ENCODE results near the gene LRP8. TPM values are rescaled to one million over a fixed set of nuclear protein-coding genes. Genes with fewer than 3 reads are reported as not detected.

LRP8 gene
- total RNA-seq, 2 experiments from 2014 or later, result 65.1 to 82.5 TPM

DNA sequence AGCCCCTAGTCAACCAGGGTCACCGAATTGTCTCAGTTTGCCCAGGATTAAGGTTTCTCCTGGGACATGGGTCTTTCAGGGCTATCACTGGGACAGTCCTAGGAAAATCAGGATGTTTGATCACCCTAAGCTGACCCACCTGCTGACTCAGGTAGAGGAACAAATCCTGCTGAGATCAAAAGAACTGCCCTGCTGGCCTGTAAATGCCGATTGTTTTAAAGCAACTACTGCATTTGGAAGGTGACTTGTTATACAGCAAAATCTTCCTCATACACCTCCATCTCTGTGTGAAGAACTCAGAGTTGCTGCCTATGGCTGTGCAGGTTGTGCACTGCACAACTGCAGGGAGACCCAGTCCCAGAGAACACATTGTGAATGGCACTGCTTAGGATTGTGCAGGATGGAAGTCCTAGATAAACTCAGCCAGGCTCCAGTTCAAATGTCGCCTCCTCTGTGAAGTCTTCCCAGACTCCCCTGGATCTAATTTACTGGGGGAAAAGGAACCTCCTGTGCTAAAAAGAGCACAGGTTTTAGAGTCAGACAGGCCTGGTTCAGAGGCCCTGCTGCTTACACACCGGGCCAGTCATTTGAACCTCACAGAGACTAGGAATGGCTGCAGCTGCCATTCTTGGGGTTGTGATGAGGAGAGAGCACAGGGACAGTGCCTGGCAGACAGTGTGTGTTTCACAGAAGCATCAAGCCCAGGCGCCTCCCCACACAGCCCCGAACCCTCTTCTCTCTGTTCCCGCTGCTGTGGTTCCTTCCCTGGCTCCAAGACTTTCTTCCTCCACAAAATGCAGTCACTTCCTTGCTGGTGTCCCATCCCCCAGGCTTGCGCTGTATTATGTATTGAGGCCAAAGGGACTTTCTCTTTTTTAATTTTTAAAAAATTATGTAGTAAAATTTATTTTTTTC lies 23.2 kb upstream of the LRP8 start:
- ATAC-seq (no peak), DNase-seq (peak; percentile 38)
- H3K36me3 Mint-ChIP-seq, result no peaks in the 10 kb centered on the region
- H3K9me3 Mint-ChIP-seq (ENCODE audit: low read depth), result no peaks in the 10 kb centered on the region
- no peak overlapping the region for H3K27ac Mint-ChIP-seq
- H3K4me1 Mint-ChIP-seq, result no peaks in the 10 kb centered on the region
- H3K27me3 Mint-ChIP-seq, result peaks cover 6% of the 10 kb centered on the region
- CTCF ChIA-PET, result no interaction called here
- no peak overlapping the region for H3K4me3 Mint-ChIP-seq

DNA sequence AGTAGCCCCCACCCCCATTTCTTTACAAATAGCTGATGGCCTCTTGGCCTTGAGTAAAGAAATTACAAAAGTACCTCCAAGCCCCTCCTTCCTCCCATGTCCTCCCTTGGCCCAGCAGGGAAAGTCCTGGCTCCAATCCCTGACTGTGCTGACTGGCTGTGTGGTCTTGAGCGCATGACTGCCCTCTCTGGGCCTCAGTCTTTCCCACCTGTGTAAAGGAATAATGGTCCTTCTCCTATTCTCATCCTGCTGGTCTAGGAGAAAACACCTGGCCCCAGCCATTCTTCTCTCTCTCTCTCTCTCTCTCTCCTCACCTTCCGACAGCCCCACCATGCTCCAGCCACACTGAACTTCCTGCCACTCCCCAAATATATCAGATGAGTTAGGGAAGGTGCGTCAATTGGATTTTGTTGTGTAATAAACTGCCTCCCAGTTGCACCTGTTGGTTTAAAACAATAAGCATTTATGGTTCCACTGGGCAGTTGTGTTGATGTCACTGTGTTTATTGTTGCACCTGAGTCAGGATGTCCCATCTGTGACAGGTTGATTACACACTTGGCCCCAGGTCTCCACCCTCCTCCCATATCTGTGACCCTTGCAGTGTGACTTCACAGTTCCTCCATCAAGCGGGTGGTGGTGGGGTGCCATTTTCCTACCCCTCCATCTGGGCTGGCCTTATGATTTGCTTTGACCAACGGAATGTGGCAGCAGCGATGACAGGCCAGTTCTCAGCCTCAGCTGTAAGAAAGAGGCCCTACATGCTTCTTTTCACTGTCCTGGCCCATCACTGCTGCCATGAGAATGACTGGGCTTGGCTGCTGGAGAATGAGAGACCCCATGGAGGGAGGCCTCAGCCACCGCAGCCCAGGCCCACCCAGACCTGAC lies 22.3 kb upstream of the LRP8 start:
- Mint-ChIP-seq H3K4me3 (no peak overlapping the region), H3K27ac (no peak overlapping the region), H3K4me1 (no peaks in the 10 kb centered on the region), H3K9me3 (ENCODE audit: low read depth) (no peaks in the 10 kb centered on the region), H3K27me3 (peaks cover 6% of the 10 kb centered on the region), H3K36me3 (no peaks in the 10 kb centered on the region)
- CTCF ChIA-PET, result no interaction called here
- DNase-seq, result peak; percentile 21
- no peak for ATAC-seq

DNA sequence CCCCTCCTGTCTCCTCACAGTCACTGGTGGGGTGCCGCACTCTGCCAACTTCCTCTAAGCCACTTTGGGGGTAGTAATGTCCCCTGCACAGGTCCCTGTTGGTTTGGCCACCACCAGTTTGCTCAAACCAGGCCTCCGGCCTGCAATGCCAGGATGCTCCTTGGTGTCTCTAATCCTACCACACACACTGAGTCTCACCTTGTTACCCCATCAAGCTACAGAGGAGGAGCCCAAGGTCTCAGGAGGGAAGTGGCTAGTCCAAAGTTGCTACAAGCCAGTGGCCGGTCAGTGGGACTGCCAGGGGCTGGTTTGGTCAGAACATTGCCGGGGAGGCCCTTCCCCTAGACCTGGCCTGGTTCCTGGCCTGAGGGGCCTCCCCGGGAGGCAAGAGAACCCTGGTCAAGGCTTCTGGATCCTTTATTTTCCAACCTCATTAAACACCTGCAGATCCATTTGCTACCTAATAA lies 21.5 kb upstream of the LRP8 start:
- Mint-ChIP-seq H3K27me3 (peaks cover 3% of the 10 kb centered on the region), H3K27ac (no peak overlapping the region), H3K4me3 (no peak overlapping the region), H3K9me3 (ENCODE audit: low read depth) (no peaks in the 10 kb centered on the region), H3K4me1 (no peaks in the 10 kb centered on the region), H3K36me3 (no peaks in the 10 kb centered on the region)
- CTCF ChIA-PET, result no interaction called here
- DNase-seq (peak; percentile 25), ATAC-seq (no peak)

DNA sequence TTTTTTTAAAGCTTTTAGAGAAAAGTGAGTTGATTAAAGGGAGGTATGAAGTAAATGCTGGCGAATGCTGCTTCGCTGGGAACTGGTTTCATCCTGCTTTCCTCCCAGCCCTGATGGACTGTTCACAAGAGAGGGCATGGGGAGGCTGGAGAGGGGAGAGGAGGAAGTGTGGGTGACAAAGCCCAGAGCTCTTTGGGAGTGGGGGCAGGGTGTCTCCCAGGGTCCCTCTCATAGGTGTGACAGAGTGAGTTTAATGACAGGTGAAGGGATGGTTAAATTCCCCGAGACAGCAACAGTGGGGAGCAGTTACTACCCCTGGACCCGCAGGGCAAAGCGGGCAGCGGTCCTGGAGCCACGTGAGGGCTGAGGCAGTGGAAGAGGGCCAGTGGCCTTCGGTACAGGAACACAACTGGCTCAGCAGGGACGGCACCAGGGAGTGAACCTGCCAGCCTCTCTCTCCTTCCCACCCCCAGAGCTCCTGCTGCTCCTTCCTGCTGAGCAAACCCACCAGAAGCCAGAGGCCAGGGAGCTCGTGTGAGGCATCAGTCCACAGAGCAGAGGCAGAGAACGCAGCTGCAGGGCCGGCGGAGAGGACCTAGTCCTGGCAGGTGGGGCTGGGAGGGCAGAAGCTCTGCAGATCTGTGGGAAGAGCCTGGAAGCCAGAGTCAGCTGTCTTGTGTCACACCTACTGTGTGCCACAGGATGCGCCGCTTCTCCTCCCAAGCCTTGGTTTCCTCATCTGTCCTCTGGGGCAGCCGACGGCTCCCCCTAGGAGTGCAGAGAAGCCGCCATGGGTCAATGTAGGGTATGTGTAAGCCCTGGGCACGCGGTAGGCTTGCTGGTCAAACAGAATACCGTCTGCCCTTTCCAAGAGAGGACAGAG lies 20.9 kb upstream of the LRP8 start:
- ATAC-seq (no peak), DNase-seq (peak; percentile 31)
- H3K4me1 Mint-ChIP-seq, result no peaks in the 10 kb centered on the region
- no peak overlapping the region for H3K4me3 Mint-ChIP-seq
- CTCF ChIA-PET, result interaction anchor here (1.4 to 1.5 kb wide), 2 partner anchors 45 to 71 kb away, joined by 3 to 4 read pairs; no protein-coding TSS in a partner anchor
- H3K9me3 Mint-ChIP-seq (ENCODE audit: low read depth), result no peaks in the 10 kb centered on the region
- H3K27ac Mint-ChIP-seq, result no peak overlapping the region
- no peaks in the 10 kb centered on the region for H3K36me3 Mint-ChIP-seq
- H3K27me3 Mint-ChIP-seq, result peaks cover 3% of the 10 kb centered on the region

DNA sequence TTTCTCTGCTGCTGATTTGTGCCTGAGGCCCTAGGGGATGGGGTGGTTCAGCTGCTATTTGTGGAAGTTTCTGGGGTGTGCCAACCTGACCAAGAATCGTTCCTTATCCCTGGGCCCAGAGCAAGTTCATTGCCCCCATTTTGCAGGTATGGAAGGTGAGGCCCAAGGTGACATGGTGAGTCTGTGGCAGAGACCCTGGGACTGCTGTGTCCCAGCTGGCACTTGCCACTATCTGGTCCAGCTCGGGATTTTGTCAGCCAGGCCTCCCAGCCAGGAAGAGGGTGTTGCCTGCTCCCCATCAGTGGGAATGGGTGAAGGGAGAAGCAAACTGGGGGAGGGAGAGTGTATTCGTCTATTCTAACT lies 18.9 kb upstream of the LRP8 start:
- no peak overlapping the region for H3K27ac Mint-ChIP-seq
- H3K4me3 Mint-ChIP-seq, result no peak overlapping the region
- no peaks in the 10 kb centered on the region for H3K4me1 Mint-ChIP-seq
- ATAC-seq (no peak), DNase-seq (peak; percentile 12)
- H3K9me3 Mint-ChIP-seq (ENCODE audit: low read depth), result no peaks in the 10 kb centered on the region
- no peaks in the 10 kb centered on the region for H3K36me3 Mint-ChIP-seq
- H3K27me3 Mint-ChIP-seq, result no peaks in the 10 kb centered on the region
- CTCF ChIA-PET, result interaction anchor here (1.4 kb wide), 1 partner anchor 47 kb away, joined by 3 read pairs; no protein-coding TSS in a partner anchor

DNA sequence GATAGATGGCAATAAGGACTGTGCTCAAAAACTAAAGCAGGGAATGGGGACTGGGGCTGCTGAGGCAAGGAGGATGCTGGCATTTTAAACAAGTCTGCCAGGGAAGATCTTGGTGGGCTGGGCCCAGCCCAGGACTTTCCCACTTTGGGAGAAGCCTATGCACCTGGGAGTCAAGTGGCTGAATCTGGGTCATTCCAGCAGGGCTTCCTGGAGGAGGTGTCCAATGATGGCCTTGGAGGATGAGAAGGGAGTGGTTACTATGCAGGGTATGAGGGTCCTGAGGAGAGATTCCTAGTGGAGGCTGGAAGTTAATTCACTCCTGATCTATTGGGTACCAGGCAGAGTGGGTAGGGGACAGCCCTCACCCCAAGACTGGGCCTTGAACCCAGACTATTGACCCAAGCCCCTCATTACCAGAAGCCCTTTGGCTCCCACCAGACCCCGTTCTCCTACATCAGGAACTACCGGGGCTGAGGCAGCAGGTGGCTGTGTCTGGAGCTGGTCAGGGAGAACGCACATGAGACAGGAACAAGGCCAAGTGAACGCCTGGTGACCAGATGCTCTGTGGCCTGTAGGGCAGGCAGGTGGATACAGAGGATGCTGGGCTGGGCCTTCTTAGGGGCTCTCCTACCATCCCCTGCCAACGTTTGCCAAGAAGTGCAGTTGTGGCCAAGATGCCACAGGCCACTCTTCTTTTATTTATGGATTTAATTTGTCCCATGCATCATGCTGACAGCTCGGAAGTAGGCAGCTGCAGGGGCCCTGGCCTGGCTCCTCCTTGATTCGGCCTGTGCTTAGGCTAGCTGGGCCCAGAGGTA lies 18.3 kb upstream of the LRP8 start:
- no peak overlapping the region for H3K4me3 Mint-ChIP-seq
- DNase-seq, result peak; percentile 31
- H3K27me3 Mint-ChIP-seq, result no peaks in the 10 kb centered on the region
- peaks cover under 1% of the 10 kb centered on the region for H3K9me3 Mint-ChIP-seq (ENCODE audit: low read depth)
- CTCF ChIA-PET, result interaction anchor here (1.4 kb wide), 1 partner anchor 48 kb away, joined by 3 read pairs; no protein-coding TSS in a partner anchor
- H3K36me3 Mint-ChIP-seq, result peaks cover under 1% of the 10 kb centered on the region
- peaks cover under 1% of the 10 kb centered on the region for H3K4me1 Mint-ChIP-seq
- ATAC-seq, result no peak
- H3K27ac Mint-ChIP-seq, result no peak overlapping the region

DNA sequence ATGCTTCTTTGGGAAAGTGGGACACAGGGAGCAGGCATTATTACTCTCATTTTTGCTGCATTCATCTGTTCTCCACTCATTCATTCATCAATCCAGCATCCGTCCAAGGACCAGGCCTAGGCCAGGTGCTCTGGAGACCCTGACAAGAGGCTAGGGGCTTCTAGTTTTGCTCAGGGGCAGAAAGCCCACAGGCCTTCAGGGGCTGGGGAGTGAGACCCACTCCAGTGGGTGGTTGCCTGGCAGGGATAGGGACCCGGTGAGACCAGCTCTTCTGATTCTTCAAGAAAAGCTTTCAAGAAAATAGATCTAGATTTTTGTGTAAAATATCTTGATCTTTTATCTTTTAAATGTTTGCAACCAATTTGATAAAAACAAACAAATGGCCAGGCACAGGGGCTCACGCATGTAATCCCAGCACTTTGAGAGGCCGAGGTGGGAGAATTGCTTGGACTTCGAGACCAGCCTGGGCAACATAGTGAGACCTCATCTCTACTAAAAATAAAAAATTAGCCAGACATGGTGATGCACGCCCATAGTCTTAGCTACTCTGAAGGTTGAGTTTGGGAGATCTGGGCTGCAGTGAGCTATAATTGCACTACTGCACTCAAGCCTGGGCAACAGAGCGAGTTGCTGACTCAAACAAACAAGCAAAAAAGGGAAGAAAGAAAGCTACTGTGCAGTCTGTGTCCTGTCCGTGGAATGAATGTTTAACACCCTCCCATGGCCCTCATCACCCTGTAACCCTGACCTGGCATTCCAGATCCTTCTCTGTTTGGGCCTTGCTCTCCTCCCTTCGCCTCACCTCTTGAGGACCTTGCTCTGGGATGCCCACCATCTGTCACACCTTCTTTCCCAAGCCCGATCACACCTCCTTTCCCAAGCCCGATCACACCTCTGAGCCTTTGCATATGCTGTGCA lies 17.3 kb upstream of the LRP8 start:
- Mint-ChIP-seq H3K27ac (no peak overlapping the region), H3K27me3 (no peaks in the 10 kb centered on the region), H3K4me3 (no peak overlapping the region), H3K4me1 (peaks cover 3% of the 10 kb centered on the region), H3K36me3 (peaks cover 6% of the 10 kb centered on the region), H3K9me3 (ENCODE audit: low read depth) (peaks cover 2% of the 10 kb centered on the region)
- ATAC-seq (no peak), DNase-seq (peak; percentile 30)
- CTCF ChIA-PET, result no interaction called here

DNA sequence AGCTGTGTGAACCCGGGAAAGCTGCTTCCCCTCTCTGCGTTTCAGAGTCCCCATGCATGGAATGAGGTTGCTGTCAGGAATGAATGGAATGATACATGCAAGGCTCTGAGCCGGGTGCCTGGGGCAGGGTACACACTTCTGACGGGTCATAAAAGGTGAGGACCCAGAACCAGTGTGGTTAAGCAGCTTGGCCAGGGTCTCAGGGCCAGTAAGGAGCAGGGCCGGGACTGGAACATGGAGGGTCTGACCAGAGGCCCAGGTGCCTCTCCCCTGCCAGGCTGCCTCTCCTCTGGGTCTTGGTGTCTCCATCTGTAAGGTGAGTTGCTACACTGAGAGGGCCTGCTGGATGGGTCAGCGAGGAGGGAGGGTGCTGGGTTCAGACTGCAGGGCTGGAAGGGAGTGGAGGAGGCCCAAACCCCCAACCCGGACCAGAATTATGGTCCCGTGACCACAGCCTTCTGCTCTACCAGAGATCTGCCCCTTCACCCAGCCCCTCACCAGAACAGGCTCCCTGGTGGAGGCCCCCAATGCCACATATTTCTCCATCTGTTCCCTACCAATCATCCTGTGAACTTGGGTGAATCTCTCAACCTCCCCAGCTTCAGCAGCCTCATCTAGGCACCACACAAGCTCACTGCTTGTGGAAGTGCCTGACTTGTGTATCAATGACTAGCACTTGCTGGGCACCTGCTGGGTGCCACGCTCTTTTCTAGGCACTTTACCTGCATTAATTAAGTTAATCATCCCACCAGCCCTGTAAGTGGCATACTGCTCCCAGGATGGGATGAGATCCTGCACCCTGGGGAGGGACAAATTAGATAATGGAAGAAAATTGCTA lies 16.2 kb upstream of the LRP8 start:
- H3K9me3 Mint-ChIP-seq (ENCODE audit: low read depth), result peaks cover 2% of the 10 kb centered on the region
- CTCF ChIA-PET, result interaction anchor here (1.1 kb wide), 1 partner anchor 66 kb away, joined by 6 read pairs; no protein-coding TSS in a partner anchor
- H3K36me3 Mint-ChIP-seq, result peaks cover 8% of the 10 kb centered on the region
- no peaks in the 10 kb centered on the region for H3K27me3 Mint-ChIP-seq
- peaks cover 3% of the 10 kb centered on the region for H3K4me1 Mint-ChIP-seq
- DNase-seq (peak; percentile 28), ATAC-seq (no peak)
- H3K4me3 Mint-ChIP-seq, result no peak overlapping the region
- no peak overlapping the region for H3K27ac Mint-ChIP-seq

DNA sequence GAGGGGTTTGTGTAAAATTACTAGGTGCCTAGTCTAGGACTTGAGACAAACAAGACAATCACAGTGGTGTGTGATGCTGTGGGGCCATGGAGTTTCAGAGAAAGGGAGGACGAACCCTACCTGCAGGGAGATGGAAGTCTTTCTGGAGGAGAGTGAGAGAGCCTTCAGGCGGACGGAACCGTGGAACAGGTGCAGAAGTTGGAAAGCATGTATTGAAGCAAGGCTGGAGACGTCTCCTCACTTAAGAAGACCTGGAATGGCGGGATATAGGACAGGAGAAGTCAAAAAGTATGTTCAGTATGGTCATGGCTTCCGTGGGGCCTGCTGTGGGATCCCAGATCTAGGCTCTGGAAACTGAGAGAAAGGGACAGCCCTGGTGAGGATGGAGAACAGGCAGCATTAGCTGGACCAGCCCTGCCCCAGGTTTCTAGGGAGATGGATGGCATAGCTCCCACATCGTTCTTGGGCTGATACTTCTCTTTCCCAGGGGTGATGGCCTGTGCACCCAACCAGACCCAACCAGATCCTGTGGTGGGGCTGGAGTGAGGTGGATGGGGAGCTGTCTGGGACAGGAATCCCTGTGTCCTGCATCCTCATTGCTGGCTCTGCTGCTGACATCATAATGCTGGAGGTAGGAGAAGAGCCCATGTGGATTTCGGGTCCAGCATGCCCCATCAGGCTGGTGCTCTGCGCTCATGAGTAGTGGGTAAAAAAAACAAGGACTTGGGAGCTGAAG lies 15.0 kb upstream of the LRP8 start:
- Mint-ChIP-seq H3K27ac (no peak overlapping the region), H3K4me3 (no peak overlapping the region), H3K9me3 (ENCODE audit: low read depth) (peaks cover 2% of the 10 kb centered on the region), H3K4me1 (peaks cover 3% of the 10 kb centered on the region), H3K27me3 (no peaks in the 10 kb centered on the region), H3K36me3 (peaks cover 9% of the 10 kb centered on the region)
- DNase-seq (peak; percentile 31), ATAC-seq (no peak)
- CTCF ChIA-PET, result interaction anchor here (1.1 to 1.6 kb wide), 3 partner anchors 50 to 64 kb away, joined by 3 to 6 read pairs (median 4); no protein-coding TSS in a partner anchor

DNA sequence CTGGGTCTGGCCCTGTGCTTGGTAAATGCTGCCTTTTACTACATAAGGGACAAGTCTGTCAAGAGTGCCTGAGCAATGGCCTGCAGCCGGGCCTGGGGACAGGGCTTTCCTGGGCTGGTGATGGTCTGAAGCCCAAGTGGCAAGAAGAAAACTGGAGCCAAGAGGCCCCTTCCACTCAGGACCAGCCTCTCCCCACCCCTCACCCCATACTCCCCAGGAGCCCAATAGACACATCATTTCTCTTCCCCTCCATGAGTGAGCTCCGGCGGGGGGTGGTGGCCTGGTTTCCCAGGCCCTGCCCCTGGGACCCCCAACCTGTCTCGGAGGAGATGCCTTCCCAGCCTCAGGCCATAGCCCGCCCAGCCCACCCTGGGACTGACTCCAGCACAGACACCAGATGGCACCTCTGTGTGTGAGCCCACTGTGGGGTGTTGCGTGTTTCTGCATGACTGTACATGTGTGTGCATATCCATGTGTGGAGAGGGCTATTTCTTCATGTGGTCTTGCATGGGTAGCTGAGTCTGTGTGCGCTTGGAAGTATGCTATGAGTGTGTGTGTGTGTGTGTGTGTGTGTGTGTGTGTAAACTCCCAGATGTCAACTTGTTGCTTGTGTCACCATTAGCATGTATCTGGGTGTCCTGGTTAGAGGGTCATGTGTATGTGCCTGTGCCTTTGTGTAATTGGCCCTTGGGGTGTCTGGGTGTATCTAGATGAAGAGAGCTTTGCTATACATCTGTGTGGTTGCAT lies 14.3 kb upstream of the LRP8 start:
- DNase-seq (peak; percentile 23), ATAC-seq (no peak)
- no peaks in the 10 kb centered on the region for H3K27me3 Mint-ChIP-seq
- H3K27ac Mint-ChIP-seq, result no peak overlapping the region
- H3K9me3 Mint-ChIP-seq (ENCODE audit: low read depth), result peaks cover 2% of the 10 kb centered on the region
- peaks cover 3% of the 10 kb centered on the region for H3K4me1 Mint-ChIP-seq
- CTCF ChIA-PET, result interaction anchor here (1.4 to 1.6 kb wide), 2 partner anchors 50 to 51 kb away, joined by 3 to 4 read pairs; no protein-coding TSS in a partner anchor
- H3K36me3 Mint-ChIP-seq, result peaks cover 11% of the 10 kb centered on the region
- no peak overlapping the region for H3K4me3 Mint-ChIP-seq
